OCI-LY1 (cell line): ENCODE data around the gene DNLZ.

Experiments used
- H2AFZ ChIP-seq: fragments of 200-600 bp; sonication (generic), shearing (Covaris generic); 2 replicates; pipeline ENCODE4 v1.6.0; 2014; ENCODE audit warnings: antibody characterized with exemption, mild to moderate bottlenecking, low read length
- H3F3A ChIP-seq: fragments of 200-600 bp; sonication (generic), shearing (Covaris generic); 2 replicates; pipeline ENCODE4 v1.6.0; 2014; ENCODE audit warnings: mild to moderate bottlenecking, antibody characterized with exemption, low read length, moderate library complexity; ENCODE audit not compliant: insufficient read depth
- H3K27ac ChIP-seq: fragments of 200-600 bp; sonication (generic); 2 replicates; pipeline ENCODE4 v1.5.1; 2014; ENCODE audit warnings: low read length, mixed run types, mild to moderate bottlenecking, low read depth; ENCODE audit not compliant: poor library complexity, severe bottlenecking
- H3K27me3 ChIP-seq: fragments of 200-600 bp; sonication (generic); 2 replicates; pipeline ENCODE4 v1.6.0; 2014; ENCODE audit warnings: antibody characterized with exemption, mild to moderate bottlenecking, low read length, moderate library complexity; ENCODE audit not compliant: insufficient read depth
- H3K36me3 ChIP-seq: fragments of 200-600 bp; sonication (generic); 2 replicates; pipeline ENCODE4 v1.6.1; 2014; ENCODE audit warnings: mild to moderate bottlenecking, antibody characterized with exemption, low read length, moderate library complexity, mixed read lengths; ENCODE audit not compliant: insufficient read depth
- H3K4me1 ChIP-seq: fragments of 200-600 bp; sonication (generic); 2 replicates; pipeline ENCODE4 v1.5.1; 2014; ENCODE audit warnings: mild to moderate bottlenecking, low read length, moderate library complexity; ENCODE audit not compliant: insufficient read depth, severe bottlenecking
- H3K4me2 ChIP-seq: fragments of 200-600 bp; sonication (generic), shearing (Covaris generic); 2 replicates; pipeline ENCODE4 v1.6.1; 2014; ENCODE audit warnings: low read length
- H3K4me3 ChIP-seq: fragments of 200-600 bp; sonication (generic); 2 replicates; pipeline ENCODE4 v1.5.1; 2014; ENCODE audit warnings: low read length, low read depth, mild to moderate bottlenecking, mixed read lengths; ENCODE audit not compliant: poor library complexity, severe bottlenecking
- H3K79me2 ChIP-seq: fragments of 200-600 bp; shearing (Covaris generic); 2 replicates; pipeline ENCODE4 v1.6.1; 2016; ENCODE audit warnings: mixed run types, low read length, mixed read lengths; ENCODE audit not compliant: insufficient read depth
- H3K9ac ChIP-seq: fragments of 200-600 bp; sonication (generic), shearing (Covaris generic); 2 replicates; pipeline ENCODE4 v1.6.1; 2014; ENCODE audit warnings: mild to moderate bottlenecking, low read length, mixed read lengths
- H3K9me2 ChIP-seq: fragments of 200-600 bp; sonication (generic), shearing (Covaris generic); 2 replicates; pipeline ENCODE4 v1.6.1; 2014; ENCODE audit warnings: low read depth, mild to moderate bottlenecking, low read length, mixed read lengths
- H3K9me3 ChIP-seq: fragments of 200-600 bp; shearing (Covaris generic); 2 replicates; pipeline ENCODE4 v1.6.1; 2014; ENCODE audit warnings: low read length, mixed read lengths
- H4K20me1 ChIP-seq: fragments of 200-600 bp; sonication (generic), shearing (Covaris generic); 2 replicates; pipeline ENCODE4 v1.6.0; 2016; ENCODE audit warnings: mild to moderate bottlenecking, low read length; ENCODE audit not compliant: insufficient read depth
- EZH2 ChIP-seq: fragments of 200-600 bp; sonication (generic), shearing (Covaris generic); IDR thresholded peaks from 2 replicates; pipeline ENCODE4 v1.8.0; 2017; ENCODE audit warnings: borderline replicate concordance, mixed run types, mild to moderate bottlenecking, antibody characterized with exemption, low read length, moderate library complexity, mixed read lengths
- TF ChIP-seq, protein P1 (sequence below): fragments of 200-600 bp; sonication (generic), shearing (Covaris generic); IDR thresholded peaks from 2 replicates; pipeline ENCODE4 v1.5.1; 2017; ENCODE audit warnings: mild to moderate bottlenecking, antibody characterized with exemption, low read length, moderate library complexity, mixed read lengths

The DNLZ gene

GRCh38 chr9:136348691-136349090, 14.9 kb downstream of the DNLZ start:
- Histone ChIP-seq H3K79me2 (no peaks in the 10 kb centered on the region), H3K4me1 (no peaks in the 10 kb centered on the region), H3K4me3 (no peak overlapping the region), H3K27me3 (peaks cover 11% of the 10 kb centered on the region; the same call in 1 of the 2 replicates), H3K27ac (no peak overlapping the region), H2AFZ (no peak overlapping the region), H3K9me3 (no peaks in the 10 kb centered on the region), H4K20me1 (no peaks in the 10 kb centered on the region), H3F3A (no peaks in the 10 kb centered on the region), H3K4me2 (no peak overlapping the region), H3K36me3 (no peaks in the 10 kb centered on the region), H3K9me2 (no peaks in the 10 kb centered on the region), H3K9ac (no peak overlapping the region)
- TF ChIP-seq, protein P1, sequence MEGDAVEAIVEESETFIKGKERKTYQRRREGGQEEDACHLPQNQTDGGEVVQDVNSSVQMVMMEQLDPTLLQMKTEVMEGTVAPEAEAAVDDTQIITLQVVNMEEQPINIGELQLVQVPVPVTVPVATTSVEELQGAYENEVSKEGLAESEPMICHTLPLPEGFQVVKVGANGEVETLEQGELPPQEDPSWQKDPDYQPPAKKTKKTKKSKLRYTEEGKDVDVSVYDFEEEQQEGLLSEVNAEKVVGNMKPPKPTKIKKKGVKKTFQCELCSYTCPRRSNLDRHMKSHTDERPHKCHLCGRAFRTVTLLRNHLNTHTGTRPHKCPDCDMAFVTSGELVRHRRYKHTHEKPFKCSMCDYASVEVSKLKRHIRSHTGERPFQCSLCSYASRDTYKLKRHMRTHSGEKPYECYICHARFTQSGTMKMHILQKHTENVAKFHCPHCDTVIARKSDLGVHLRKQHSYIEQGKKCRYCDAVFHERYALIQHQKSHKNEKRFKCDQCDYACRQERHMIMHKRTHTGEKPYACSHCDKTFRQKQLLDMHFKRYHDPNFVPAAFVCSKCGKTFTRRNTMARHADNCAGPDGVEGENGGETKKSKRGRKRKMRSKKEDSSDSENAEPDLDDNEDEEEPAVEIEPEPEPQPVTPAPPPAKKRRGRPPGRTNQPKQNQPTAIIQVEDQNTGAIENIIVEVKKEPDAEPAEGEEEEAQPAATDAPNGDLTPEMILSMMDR, result no peak
- no peak for TF ChIP-seq EZH2

GRCh38 chr9:136347472-136348256, 15.9 kb downstream of the DNLZ start:
- H3K27me3 ChIP-seq, result 0 out of 2 replicates have a peak, but pooled peaks cover 3% of the 10 kb centered on the region

DNA sequence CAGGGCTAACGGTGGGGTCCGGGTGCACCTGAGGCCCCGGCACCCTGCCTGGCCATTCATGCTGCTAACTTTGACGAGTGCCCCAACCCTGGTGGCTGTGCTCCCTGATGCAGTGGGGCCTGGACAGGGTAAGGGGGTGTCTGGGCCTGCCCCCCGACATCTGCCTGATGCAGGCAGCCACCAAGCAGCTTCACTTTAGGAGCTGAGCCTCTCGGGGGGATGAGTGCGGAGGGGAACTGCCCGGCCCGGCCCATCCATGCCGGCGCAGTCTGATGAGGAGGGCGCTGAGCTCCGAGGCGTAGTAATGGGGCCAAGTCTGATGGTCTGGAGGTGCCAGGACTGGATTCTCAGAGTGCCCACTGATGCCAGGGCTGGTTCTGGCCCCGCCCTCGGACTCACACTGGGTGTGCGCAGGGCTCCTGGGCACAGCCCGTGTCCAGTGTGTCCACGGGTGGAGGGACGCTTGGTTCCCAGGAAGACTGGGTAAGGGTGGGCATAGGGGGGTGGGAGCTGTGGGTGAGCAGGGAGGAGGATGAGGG, 16.5 kb downstream of the DNLZ start:
- no peaks in the 10 kb centered on the region for H4K20me1 ChIP-seq
- H3K27ac ChIP-seq, result no peak overlapping the region
- no peaks in the 10 kb centered on the region for H3K9me3 ChIP-seq
- no peak overlapping the region for H3K4me3 ChIP-seq
- H3F3A ChIP-seq, result no peaks in the 10 kb centered on the region
- H3K4me2 ChIP-seq, result no peak overlapping the region
- no peaks in the 10 kb centered on the region for H3K36me3 ChIP-seq
- no peaks in the 10 kb centered on the region for H3K79me2 ChIP-seq
- no peak overlapping the region for H3K9ac ChIP-seq
- H3K9me2 ChIP-seq, result no peaks in the 10 kb centered on the region
- TF ChIP-seq, protein P1, result no peak
- TF ChIP-seq EZH2, result no peak
- H3K4me1 ChIP-seq, result no peaks in the 10 kb centered on the region
- H2AFZ ChIP-seq, result no peak overlapping the region
- 0 out of 2 replicates have a peak, but pooled peaks cover 3% of the 10 kb centered on the region for H3K27me3 ChIP-seq

More at GRCh38 chr9:136347472-136348256, 15.9 kb downstream of the DNLZ start:
- Histone ChIP-seq H3K9ac (no peak overlapping the region), H3K36me3 (no peaks in the 10 kb centered on the region), H3K27ac (no peak overlapping the region), H3K9me3 (no peaks in the 10 kb centered on the region), H3K9me2 (no peaks in the 10 kb centered on the region), H3K79me2 (no peaks in the 10 kb centered on the region), H3K4me3 (no peak overlapping the region), H3K4me1 (no peaks in the 10 kb centered on the region), H3F3A (no peaks in the 10 kb centered on the region), H4K20me1 (no peaks in the 10 kb centered on the region), H3K4me2 (no peak overlapping the region), H2AFZ (no peak overlapping the region)
- no peak for TF ChIP-seq EZH2
- TF ChIP-seq, protein P1, result no peak
